DMS153 (cell line): ENCODE data around the gene GPC5.

Experiments used
- DNase-seq: peaks from one replicate; lab custom pipeline; 2025; lab: John Stamatoyannopoulos, UW

Gene GPC5

DNA sequence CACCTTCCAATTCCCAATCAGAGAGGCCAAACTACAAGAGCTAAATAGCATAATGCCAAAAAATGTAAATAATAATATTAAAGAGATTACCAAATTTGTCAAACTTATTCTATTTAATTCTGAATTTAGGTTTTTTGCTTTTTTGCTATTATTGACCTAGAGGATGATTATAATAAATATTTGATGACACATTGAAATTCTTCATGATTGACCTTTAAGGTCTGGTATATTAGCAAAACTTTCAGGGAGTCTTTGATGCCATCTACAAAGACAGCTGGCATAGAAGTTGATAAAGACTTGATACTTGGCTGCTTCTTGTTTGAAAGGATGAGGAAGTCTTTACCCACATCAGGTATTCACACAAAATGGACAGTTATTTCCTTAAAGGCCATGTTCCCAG is 1168.3 kb downstream of the GPC5 start:
- no peak for DNase-seq

DNA sequence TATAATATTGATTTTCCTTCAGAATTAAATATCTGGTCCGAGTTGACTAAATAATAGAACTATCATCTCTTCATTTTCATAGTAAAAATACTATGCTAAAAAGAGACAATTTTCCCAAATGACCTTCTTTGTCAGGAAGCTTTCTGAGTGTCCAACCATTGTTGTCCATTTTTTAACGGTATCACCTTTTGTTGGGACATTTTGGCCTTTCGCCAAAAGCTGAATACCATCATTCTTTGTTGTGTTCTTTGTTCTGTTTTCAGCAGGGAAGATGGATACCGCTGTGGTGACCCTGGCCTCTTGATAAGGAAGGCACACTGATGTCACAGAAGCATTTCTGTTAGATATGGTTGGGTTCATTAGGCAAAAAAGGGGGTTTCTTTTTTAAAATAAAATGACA is 1173.8 kb downstream of the GPC5 start:
- DNase-seq: no peak

DNA sequence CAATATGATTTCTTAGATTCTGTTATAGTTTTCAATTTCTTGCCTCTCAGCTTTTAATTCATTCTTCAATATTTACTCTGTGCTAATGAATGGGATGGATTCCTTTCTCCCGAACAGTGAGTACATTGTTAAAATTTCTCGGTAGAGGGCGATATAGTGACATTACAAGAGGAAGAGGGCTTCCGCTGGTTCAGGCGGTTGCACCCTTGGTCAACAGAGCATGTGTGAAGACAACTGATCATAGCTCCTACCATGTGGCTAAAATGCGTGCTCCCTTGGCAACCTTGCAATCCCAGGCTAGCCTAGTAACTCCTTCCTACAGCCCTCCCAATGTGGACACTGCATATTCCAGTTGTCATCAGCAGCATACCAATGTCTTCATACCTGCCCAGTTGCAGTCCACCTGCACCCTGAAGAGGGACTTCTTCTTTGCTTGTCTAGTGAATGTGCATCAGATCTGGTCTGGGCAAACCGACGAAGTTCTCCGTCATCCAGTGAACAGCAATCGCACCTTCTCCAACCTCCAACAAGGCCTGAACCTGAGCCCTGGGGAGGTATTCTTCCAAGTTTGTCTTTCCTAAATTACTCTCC is 1175.1 kb downstream of the GPC5 start:
- DNase-seq: no peak

DNA sequence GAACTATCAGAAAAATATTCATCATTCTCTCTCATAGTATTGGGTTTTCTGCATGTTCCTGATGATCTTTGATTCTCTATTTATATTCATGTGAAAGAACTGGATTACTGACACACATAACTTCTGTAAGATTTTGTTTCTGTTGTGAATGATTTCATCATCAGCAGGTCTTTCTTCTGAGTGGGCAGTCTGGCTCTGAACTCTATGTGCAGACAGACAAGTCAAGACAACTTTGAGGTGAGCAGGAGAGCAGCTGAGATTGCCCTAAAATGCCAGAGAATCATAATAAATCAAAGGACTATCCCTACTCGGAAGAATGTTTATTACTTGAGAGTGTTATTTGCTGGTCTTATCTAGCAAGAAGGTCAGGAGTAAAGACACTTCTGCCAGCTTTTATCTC is 1176.1 kb downstream of the GPC5 start:
- DNase-seq: no peak

DNA sequence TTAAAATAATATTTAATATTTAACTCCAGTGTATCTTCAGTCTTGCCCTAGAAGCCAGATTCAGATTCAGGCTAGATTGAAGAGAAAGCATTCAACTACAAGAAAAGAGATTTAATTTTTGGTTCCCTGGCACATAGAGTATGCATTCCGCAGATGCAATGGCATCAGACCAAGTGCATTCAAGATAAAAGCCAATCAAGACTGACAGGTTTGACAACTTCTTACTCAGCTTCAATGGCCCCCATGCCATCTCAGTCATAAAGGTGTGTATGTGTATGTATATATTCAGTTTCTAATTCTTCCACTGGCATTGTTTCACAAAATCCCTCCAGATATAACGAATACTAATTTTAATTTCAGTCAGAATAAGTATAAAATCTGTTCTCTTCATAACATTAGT is 1177.4 kb downstream of the GPC5 start:
- DNase-seq: no peak

DNA sequence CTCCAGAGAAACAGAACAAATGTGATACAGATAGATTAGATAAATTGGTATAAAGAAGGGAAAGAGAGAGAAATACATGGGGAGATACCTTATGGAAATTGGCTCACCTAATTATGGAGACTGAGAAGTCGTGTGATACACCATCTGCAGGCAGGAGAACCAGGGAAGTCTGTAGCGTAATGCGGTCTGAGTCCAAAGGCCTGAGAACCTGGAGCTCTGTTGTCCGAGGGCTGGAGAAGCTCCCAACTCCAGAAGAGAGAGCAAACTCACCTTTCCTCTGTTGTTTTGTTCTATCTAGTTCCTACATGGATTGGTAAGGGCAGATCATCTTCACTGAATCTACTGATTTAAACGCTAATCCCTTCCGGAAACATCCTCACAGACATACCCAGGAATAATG is 1179.9 kb downstream of the GPC5 start:
- DNase-seq: no peak

DNA sequence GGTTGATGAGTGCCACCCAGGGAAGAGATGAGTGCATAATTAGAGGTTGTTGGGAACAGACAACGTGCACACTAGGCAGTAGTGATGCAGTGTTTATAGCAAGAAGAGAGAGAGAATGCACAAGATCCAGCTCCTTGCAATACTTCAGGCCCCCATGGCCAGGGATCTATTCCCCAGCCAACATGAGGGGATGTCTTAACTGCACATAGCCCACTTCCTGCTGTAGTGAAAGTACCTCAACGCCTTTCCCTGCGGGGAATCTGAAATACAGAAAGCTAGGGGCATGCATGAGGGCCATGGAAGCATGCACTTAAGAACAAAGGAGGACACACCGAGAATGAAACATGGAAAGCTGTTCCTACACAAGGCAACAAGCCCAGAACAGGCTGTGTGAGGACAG is 1191.5 kb downstream of the GPC5 start:
- no peak for DNase-seq

DNA sequence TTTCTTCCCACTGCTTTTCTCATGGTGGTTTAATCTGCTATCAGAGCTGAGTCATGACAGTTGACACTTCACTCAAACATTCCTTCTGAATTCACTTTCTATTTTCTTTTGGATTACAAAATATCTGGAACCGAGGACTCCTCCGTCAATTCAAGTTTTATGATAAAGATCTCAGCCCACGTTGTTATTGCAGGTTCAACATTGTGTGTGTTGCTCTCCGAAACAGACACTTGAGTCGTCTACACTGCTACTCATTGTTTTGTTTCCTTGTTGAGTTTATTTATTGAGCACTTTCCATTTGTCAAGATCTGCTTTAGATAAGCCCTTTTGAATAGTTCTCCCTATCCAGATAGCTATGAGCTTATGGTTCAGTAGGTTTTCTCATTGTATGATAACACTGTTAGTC is 1192.1 kb downstream of the GPC5 start:
- DNase-seq: peak; percentile 79

DNA sequence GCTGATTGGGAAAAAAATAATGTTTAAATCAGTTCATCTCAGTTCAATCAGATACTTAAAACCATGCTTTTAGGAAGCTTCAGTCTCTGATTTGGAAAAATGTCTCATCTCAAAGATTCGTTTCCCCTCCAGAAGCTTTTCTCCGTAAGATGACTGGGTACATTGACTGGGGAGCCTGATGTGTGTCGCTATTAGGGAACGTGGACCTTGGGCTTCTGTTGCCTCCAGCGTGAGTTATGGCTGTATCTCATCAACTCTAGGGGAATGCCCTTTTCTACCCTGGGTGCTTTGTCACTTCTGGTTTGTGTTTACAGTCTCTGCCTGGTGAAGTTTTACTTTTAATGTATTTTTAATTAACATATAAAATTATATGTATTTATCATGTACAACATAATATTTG is 1192.7 kb downstream of the GPC5 start:
- no peak for DNase-seq

DNA sequence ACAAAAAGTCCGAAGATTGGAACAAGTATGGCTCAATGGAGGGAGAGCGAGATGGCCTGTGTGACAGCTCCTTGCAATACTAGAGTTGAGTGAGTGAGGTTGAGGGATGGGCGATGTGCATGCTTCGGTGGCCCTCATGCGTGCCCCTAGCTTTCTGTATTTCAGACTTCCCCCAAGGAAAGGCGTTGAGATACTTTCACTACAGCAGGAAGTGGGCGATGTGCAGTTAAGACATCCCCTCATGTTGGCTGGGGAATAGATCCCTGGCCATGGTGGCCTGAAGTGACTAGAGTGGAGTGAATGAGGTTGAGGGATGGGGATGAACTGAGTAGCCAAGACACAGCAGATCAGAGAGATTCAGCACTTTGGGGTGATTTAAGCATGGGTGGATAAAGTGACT is 1194.3 kb downstream of the GPC5 start:
- DNase-seq: no peak

DNA sequence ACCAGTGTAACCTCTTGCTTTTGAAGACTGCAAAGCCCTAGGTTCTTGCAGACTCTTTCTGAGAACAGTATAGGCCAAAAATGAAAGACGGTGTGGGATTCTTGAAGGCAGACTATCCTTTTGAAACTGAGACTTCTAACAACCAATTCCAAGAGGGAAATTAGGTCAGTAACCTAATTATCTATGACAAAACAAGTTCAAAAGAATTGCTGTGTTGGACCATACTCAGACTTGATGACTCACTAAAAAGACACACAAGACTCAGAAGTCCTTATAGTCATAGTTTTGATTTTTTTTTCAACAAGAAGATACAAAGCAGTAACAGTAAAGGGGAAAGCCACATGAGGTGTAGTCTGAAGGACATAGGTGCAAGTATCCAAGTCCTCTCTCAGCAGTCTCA is 1204.1 kb downstream of the GPC5 start:
- DNase-seq: no peak

DNA sequence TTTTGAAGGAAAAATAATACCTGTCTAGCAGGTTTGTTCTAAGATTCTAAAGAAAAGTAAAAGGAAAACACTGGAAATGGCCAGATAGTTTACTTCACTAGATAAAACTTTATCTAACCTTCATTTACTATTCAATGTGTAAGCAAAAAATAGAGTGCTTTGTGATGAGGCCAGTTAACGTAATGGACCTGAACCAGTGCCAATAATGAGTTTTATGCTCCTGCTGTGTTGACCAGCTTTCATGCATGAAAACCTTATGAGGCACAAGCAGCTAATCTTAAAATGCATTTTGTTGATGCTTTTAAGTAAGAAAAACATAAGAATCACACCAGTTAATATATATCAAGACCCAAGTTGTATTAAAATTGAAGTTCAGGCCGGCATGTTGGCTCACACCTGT is 1211.0 kb downstream of the GPC5 start:
- no peak for DNase-seq

DNA sequence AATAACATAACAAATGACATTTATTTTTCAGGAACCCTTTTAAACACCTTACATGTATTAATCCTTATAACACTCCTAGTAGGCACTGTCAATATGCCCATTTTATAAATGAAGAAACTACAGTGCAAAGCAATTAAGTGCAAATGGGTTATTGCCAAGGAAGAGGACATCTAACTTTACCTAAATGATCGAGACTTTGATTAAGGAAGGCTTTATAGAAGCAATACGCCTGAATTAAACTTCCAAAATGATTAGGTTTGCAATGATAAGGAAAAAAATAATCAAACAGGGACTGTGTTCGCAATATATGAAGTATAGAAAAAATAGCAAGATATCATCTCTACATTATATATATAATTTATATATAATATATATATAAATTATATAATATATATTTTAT is 1214.5 kb downstream of the GPC5 start:
- no peak for DNase-seq

DNA sequence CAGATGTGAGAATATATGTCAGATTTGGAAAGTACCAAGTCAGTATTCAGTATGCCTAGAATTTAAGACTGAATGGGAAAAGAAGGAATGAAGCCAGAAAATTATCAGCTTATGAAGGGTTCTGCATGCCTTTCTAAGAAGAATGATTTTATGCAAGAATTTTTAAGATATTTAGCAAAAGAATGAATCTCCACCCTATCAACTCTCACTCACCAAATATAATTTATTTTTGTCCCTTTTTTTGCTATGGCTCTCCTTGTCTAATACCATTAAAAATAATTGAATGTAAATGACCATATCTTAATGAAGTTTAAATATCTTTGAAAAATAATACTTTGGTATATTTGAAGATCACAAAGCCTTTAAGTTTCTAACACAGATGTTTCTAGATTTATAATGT is 1215.5 kb downstream of the GPC5 start:
- DNase-seq: no peak

DNA sequence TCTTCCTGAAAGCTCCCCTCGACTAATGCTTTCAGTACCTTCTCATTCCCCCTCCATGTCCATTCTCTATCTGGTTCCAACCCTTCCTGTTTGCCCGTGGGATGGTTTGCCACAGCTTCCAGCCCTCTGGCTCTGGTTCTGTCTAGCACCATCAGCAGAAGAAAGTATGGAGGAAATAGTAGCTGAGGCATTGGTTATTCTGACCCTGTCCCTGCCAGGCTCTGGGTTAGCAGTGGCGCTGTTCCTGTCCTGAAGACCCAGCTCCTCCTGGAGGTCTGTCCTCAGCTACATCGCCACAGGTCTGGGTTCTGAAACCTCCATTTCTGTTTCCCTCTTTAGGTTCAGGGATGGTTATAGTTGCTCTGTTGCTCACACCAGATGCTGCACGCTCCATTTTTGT is 1223.6 kb downstream of the GPC5 start:
- no peak for DNase-seq

DNA sequence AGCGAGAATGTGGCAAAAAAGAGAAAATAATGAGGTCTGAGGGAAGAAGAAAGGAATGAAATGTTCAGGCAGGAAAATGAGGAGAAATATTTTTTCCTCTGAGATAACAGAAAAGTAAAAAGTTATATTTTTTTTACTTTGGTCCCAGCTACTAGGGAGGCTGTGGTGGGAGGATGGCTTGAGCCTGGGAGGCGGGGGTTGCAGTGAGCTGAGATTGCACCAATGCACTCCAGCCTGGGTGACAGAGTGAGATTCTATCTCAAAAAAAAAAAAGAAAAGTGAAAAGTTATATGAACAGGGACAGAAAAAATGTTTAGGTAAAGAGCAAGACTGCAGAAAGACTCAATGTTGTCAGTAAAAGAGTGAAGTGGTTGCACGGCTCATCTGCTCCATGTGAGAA is 1224.5 kb downstream of the GPC5 start:
- DNase-seq: no peak

DNA sequence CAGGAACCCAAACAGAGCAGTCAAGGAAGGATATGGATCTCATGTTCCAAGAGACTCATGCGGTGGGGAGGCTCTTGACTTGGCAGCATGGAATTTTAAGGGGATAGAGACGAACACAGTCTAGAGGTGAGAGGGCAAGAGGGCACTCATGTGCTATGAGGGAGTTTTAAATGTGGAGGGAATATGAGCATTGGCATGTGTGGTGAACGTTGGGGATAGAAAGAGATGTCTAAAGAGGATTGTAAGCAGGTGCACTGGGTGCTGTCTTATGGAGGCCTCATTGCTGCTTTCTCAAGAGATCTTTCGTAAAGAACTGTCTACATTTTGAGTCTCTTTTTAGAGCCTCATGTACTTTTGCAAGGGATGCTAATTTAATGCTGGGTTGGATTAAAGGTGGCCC is 1227.9 kb downstream of the GPC5 start:
- DNase-seq: no peak

DNA sequence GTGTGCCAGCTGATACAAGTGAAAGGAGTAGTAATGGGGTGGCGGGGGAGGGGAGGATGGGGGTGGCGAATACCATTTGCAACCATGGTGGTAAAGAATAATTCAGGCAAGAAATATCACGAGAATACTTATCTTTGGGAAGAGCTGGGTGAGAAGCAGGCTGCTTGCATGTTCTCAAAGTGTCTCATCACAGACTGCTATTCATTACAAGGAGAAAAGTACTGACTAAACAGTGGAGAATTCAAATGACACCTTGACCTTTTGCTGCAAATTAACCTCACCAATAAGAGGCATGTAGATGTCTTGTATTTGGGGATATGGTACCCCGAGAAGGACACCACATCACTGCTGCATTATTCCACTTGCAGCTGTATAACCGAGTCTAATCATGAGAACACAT is 1242.5 kb downstream of the GPC5 start:
- DNase-seq: no peak

DNA sequence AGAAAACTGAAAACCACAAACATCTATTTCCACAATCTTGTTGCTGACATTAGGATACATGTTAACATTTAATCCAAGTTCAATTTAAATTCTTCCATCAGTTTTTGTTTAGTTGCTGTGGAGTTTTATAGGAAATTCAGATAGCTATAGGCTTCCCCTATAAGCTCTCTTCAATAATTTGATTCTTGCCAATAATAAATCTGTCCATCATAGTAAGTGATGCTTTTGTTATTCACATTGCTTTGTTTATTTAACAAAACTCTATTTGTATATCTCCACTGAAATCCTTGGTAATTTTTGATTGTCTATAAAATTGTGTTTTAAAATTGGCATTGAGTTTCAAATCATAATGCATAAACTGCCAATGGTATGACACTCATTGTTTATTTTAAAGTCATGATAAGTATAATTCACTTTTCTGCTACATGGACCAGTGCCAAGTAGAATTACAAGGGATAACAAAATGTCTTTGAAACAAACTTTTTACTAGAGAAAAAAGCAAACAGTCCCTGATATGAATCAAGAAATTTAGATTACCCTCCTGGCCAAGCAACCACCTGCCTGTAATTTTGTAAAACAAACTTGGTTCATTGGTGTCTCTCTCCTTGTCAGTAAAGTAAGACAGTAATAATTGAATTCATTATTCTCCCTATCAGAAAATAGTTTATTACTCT is 1250.9 kb downstream of the GPC5 start:
- DNase-seq: no peak

DNA sequence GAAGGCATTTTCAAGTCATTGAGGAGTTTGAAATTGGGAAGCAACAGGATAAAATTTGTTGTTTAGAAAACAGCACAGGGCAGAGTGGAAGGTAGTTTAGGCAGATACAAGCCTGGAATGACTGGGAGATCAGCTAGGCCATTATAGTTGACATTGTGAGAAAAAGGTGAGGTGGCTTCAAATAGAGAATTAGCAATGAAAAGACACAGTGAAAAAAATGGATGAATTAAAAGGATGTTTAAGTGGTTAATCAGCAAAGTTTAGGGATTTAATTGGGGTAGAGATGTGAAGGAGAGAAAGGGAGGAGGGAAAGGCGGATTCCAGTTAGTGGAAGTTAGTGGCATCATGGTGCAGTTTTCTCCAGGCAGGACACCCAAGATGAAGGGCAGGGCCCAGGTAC is 1257.7 kb downstream of the GPC5 start:
- no peak for DNase-seq

DNA sequence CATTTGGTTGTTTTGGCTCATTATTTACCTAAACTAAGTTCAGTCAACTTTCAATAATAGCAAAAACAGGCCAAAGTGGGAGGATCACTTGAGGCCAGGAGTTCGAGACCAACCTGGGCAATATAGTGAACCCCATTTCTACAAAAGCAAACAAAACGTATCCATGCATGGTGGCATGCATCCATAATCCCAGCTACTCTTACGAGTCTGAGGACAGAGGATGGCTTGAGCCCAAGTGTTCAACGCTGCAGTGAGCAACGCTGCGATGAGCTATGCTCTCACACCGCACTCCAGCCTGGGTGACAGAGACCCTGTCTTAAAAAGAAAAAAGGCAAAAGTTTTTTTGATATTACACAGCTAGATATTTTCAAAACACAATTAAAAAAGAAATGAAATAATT is 1258.2 kb downstream of the GPC5 start:
- no peak for DNase-seq

DNA sequence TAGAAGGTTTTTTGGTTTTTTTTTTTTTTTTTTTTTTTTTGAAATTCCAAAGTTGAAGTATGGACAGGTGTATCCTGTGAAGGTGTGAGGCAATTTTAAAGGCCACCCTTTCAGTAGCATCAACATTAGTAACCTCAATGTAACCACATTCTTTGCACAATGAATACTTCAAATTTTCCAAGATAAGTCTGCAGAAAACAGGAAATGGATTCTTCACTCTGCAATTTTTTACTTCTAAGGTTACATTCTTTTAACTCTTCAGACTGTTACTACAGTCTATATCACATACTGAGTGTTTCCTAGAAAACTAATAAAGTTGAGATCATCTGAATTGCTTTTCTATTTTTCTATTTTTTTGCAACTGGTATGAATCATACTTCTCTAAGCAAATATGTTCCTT is 1259.1 kb downstream of the GPC5 start:
- DNase-seq: no peak

DNA sequence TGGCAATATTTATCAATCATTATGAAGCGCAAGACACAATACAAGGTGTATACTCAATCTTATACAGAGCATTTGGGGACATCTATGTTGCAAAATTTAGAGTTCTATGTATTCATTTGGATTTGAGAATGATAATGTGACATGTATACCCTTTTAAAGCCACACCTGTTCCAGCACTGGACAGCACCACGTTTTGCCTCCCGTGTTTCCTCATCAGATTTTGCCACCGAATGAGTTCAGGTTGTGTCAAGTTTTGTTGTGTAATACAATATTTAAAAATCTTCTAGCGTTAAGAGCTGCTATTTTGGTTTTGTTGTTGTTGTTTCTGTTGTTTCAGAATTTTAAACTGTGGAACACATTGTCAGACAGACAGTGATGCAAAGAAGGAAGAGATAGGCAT is 1259.9 kb downstream of the GPC5 start:
- no peak for DNase-seq

DNA sequence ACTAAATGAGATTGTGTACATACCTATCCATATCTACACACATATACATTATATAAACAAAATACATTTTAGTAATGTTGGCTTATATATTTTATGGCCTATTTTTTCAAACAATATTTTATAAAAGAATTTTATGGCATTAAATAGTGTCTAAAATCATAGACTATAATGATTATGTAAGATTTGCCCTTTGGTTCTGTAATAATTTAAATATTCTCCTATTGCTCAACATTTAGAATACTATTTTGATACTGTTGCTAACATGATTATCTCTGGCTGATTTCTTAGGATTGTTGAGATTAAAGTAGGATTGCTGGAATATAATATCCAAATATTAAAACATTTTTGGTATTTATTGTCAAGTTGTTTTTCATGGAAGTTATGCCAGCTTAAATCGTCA is 1263.0 kb downstream of the GPC5 start:
- DNase-seq: no peak
